GM18517 (cell line): ENCODE results near the gene PALS1.

Source experiments
- ATAC-seq: cut with Tn5 transposase; IDR thresholded peaks from one replicate; pipeline ENCODE4 v1.9.1; 2021; ENCODE audit warnings: mild to moderate bottlenecking, moderate library complexity; ENCODE audit not compliant: unreplicated experiment

PALS1 gene

DNA sequence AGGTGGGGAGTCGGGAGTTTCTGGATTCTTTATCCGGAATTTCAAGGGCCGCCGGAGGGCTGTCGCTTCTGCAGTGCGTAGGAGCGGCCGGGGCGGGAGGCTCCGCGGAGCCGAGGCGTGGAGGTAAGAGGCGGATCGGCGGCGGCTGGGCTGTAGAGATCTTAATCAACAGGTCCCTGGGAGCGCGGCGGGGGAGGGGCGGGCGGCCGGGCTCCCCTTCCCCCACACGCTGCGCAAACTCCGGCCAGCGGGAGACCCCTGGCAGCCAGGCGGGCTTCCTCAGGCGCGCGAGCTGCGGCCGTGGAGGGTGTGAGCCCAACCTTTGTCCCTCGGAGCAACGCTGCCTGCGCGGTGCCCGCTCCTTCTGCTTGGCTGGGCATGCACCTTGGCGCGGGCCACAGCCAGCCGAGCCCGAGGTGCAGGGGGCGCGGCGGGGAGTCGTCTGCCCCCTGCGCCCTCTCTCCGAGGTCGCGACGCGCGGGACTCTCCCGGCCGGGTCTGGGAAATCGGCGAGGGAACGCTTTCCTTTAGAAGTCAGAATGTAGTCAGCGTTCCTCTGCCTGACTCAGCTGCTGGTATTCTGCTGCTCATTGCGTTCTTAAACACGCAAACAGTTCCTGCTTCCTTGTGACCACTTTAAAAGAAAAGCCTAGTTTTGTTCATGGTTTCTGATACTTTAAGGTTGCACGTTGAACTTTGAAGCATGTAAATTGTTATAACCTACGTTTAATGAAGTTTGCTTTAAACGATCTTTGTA lies at the start of gene PALS1:
TSS of gene PALS1 (plus strand) at position 25 of the 757 bp plus-strand sequence. CDS start 37,736 bp downstream, outside the sequence.
- ATAC-seq = peak; percentile 45

DNA sequence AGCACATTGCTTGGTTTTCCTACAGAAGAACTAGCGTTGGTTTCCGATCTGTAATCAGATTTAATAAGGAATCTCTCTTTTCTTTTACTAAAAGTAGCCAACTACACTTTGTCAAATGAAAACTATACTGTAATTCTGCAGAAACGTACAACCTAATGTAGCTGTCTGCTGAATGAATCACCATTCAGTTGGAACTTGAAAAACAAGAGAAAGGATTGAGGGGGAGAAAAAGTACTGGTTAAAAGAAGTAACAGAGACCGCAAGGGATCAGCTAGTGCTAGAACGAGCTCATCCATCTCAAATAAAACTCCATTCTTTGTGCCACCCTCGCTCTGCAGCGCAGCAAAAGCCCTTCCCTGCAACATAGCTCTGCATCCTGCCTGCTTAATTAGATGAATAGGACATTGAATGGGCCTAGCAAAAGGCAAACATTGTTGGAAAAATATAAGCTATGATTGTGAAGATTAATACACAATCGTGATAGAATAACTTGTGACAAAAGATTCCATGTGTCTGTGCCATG lies 49.4 kb upstream of the PALS1 start:
- ATAC-seq = no peak

GRCh38 chr14:67192366-67192765 lies 48.9 kb upstream of the PALS1 start:
- ATAC-seq = no peak

DNA sequence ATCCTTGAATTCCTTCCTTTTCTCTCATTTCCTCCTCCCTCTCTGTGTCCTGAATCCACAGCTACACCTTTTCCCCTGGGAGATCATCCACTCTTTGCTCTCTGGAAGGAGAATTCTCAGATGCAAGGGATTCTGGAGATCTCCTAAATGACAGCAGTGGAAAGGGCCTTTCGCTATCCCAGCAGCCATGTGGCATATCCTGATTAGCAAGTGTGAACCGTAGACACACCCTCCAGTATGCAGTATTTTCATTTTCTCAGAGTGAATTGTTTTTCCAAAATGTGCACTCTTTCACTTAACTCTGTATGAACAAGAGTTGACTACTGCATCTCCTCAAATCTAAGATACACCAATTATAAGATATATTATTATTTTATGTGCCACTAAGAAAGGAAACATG lies 46.0 kb upstream of the PALS1 start:
- ATAC-seq = no peak

DNA sequence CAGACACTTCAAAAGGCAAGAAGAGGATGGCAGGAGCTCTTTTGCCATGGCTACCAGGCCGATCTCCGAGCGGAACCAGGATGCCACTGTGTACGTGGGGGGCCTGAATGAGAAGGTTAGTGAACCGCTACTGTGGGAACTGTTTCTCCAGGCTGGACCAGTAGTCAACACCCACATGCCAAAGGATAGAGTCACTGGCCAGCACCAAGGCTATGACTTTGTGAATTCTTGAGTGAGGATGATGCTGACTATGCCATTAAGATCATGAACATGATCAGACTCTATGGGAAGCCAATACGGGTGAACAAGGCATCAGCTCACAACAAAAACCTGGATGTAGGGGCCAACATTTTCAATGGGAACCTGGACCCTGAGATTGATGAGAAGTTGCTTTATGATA lies 42.2 kb upstream of the PALS1 start:
- no peak for ATAC-seq

- no peak for ATAC-seq
Observed at GRCh38 chr14:67207810-67208209, 33.4 kb upstream of the PALS1 start.

DNA sequence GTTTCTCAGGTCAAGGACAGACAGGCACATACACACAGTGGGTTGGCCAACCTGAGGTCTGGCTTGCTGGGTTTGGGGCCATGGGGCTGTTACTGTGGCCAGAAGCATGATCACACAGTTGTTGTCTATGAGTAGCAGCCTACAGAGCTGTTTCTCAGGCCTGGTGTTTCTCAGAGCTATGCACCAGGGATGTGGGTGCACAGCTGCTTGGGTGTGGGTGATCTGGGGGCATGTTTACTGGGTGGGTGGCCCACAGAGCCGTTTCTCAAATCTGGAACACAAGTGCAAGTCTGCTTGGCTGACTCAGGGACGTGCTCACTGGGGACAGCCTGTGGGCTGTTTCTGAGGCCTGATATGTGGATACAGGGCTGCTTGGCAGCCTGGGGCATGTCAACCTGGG lies 23.1 kb upstream of the PALS1 start:
- no peak for ATAC-seq

GRCh38 chr14:67221248-67221981 lies 19.8 kb upstream of the PALS1 start:
- ATAC-seq = no peak

- ATAC-seq = no peak
Observed at GRCh38 chr14:67221982-67222328, 19.3 kb upstream of the PALS1 start.

- ATAC-seq = no peak
Observed at GRCh38 chr14:67225523-67225922, 15.7 kb upstream of the PALS1 start.

GRCh38 chr14:67228325-67228984 lies 12.8 kb upstream of the PALS1 start:
- no peak for ATAC-seq

DNA sequence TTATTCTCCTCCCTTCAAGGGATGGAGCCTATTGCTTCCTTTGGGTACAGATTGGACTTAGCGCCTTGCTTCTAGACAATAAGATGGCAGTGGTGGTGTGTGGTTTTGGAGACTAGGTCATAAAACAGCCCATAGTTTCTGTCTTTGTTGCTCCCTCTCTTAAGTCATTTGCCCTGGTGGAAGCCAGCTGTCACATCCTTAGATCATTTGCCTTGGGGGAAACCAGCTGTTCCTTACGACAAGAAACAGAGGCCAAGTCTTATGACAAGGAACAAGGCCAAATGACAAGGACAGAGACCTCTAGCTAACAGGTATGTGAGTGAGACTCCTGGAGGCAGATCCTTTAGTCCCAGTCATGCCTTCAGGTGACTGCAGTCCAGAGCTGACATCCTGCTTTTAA lies 9.2 kb upstream of the PALS1 start:
- no peak for ATAC-seq

DNA sequence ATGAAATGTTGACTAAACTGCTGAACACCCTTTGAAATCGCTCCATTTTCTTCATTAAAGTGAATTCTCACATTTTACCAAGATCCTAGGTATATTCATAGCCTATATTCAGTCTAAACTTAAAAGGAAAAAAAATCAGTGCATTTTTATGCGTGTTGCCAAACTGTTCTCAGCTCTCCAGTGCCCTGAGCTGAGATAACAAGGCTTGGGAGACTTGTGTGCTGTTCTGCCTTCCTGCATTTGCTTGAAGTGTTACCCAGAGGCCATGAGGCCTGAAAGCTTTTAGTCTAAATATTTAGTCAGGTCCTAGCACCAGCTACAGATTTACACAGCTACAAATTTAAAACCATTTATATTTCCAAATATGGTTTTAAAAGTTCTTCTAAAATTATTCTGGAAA lies 8.6 kb upstream of the PALS1 start:
- ATAC-seq = no peak

GRCh38 chr14:67237591-67237990 lies 3.6 kb upstream of the PALS1 start:
- no peak for ATAC-seq

GRCh38 chr14:67239582-67239981 lies 1.7 kb upstream of the PALS1 start:
- ATAC-seq = no peak

DNA sequence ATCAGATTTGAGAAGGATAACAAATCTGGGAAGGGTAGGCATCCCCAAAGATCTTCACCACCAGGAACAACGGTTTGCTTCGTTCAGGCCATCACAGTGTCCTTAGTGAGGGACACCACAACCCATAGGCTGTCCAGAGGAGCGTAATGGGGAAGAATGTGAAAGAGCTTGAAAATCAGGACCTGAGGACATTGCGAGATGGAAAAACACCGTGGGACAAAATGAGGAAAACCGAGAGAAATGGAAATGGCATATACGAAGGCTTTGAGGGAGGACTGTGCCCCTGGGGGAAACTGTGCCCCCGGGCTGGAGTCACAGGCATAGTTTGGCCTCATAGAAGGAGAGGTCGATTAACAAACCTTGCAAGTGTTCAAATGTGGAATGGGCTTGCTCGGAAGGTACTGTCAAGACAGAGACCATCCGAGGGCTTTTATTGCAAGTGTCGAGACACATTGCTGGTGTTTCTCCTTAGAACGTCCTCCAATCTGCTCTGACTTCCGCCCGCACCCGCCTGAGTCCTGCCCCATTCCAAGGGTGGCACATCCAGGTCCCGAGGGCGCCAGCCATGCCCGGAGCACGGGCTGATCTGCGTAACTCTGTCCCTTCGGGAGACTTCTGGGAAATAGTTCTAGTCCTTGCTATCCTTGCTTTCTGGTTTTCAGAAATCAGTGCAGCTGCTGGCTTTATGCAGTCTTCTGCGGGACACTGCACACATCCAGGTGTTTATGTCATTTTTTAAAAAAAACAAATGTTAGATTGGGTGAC lies 885 bp upstream of the PALS1 start:
- ATAC-seq = peak; percentile 23

DNA sequence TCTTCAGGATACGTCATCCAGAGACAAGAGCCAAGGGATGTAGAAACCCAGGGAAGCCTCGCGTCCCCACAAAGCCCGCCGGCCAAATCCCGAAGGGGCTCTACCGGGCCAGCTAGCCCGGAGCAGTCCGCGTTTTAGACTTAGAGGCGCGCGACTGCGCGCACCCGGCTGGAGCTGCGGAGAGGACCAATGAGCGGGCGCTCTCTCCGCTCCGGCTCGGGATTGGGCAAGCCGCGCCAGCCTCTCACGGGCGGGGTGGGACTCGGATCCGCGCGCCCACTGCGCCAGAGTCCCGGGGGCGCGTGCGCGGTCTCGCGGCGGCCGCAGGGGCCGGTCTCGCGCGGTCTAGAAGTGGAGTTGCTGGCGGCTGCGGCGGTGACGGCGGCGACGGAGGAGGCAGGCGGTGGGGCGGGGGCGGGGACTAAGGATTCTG lies 241 bp upstream of the PALS1 start:
- ATAC-seq = peak; percentile 79

DNA sequence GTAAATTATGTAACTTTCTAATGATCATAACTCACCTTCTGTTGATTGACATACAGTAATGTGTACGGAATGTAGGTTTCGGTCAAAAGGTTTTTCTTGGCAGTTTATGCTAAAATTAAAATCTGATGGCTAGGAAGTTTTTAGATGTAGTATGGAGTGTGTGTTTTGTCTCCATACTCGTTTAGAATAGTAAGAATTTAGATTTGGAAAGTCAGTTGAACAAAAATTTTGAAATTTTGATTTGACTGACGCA lies 859 bp downstream of the PALS1 start:
- no peak for ATAC-seq

GRCh38 chr14:67245104-67245503 lies 3.9 kb downstream of the PALS1 start:
- ATAC-seq = no peak

- ATAC-seq = no peak
Observed at GRCh38 chr14:67251573-67252226, 10.5 kb downstream of the PALS1 start.
